Middle frontal gyrus (tissue), 1 donor: ENCODE measurements around the gene CACNG5.

Experiments used
- DNase-seq: peaks from one replicate; pipeline ENCODE4 v3.0.0-alpha.2; 2015; ENCODE audit warnings: low spot score; ENCODE audit errors: extremely low spot score

The CACNG5 gene

DNA sequence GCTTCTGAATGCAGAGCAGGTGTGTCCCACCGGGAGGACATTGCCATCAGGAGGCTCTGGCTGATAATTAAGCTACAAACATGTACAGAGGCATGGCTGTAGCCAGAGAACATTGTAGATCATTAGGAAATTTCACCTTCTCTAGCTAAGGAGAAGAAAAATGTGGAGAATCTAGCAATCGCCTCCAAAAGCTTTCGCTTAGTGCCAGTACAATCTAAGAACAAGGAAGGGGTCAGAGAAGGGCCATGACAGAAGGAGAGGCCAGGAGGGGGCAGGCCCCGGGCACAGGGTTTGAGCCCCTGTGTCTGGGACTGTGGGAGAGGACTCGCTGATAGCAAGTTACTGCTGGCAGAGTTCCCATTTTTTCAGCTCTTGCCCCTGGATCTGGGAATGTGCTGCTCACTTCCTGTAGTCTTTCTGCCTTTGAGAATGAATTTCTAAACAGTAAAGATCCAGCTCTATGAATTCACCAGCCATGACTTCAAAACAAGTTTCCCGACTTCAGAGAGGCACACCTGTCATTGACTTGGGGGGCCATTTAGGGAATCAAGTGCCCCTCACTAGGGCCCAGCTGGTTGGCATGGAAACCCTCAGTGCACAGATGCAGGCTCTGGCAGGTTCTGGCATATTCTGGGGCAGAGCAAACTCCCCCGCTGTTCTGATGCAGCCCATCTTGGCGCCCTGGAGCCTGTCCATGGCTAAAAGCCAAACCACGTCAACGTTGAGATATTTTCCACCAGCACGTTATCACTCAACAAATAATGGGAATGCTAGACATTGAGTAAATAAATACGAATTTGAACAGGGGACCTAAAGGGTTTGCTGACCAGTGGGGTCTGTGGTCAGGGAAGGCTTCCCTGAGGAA lies 70.1 kb downstream of the CACNG5 start:
- DNase-seq: no peak

DNA sequence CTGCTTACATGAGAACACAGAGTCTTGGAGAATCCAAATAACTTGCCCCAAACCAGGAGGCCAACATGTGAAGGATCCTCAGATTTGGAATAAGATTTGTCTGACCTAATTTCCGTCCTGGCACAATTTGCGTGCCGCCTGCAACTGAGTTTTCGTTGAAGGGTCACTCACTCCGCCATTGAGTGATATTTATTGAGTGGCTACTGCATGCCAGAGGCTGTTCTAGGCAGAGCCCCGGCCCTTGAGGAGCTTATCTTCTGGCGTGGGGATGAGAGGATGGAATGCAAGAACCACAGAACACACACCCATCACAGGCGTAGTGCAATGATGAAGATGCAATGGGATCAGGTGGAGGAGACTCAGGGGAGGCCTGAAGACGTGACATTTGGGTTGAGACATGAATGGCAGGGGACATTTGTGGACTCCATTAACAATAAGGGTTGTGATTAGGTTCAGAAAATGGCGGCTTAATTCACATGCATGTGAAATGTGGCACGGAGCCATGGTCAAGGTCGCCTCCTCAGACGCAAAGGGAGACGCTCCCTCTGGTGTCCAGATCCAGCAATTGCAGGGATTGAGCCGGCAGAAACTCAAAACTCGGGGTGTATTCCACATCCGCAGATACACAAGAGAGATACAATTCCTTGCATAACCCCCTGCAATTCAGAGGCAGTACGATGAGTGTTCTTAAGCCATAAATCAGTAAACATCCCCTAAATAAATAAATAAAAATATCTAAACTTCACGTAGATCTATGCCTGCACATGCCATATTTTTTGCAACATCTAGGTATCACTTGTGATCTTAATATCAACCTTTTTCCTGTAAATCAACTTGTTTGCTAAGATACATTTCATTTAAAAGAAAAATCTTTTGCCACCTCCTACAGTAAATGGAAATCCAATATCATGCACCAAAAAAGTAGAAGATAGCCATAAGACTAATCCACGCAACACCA lies 71.7 kb downstream of the CACNG5 start:
- DNase-seq: peak; percentile 78

DNA sequence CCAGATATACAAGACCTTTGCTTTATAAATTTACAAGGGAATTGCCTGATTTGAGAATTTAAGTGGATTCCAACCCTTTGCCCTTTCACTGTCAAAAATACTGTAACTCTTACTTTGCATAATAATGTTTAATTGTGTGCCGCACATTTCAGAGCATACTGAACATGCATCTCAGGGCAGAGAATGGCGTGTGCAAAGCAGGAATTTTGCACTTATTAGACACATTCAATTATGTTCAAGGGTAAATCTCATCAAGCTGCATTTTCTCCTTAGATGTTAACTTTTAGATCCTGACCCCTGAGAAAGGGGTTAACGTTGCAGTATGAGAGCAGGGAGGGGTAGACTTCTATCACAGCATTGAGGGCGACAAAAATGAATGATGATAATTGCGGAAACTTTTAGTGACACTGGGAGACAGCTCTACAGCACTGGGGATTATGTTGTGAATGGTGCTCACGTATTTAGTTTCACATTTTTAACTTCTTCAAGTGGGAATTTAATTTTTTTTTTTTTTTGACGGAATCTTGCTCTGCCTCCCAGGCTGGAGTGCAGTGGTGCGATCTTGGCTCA lies 75.0 kb downstream of the CACNG5 start:
- DNase-seq: no peak

DNA sequence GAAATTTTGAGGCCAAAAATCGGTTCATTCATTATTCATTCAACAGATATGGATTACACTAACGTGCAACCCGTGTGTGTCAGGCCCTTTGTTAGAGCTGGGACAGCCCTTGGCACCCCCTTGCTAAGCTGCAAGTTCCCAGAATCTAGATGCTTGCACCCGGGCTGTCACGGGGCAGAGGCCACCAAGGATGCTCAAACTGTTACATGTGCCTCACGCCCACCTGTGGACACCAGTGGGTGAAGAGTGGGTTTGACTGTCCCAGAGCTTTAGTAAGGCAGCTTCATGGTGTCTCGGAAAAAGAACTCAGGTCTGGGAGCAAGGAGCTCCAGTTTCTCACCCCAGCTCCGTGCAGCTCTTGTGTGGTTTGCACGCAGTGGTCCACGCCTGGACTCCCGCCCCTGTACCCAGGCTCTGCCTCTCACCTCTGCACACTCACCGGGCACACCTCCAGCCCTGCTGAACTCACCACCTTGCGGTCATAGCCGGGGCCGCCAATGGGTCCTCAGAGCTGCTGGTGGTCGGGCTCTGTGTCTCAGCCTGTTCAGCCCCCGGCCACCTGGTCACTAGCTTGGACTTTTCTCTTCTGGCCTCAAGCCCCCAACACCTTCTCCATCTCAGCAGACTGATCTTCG lies 75.9 kb downstream of the CACNG5 start:
- DNase-seq: no peak

DNA sequence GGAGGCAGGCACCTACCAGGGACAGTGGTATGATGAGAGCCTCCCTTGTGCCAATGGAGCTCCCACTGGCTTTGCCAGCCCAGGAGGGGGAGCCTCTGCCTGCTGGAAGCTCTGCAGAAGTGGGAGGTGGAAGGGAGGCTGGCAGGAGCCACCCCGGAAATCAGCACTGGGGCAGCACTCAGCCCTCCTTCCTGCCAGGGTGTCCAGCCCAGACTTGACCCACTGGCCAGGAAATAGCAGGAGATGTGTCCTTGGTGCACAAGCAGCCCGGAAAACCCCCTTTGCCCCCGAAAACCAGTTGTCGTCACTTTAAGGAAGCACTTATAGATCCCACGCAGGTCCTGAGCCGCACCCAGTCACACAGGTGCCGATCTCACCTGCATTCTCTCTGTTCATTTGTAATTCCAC lies 80.3 kb downstream of the CACNG5 start:
- DNase-seq: no peak

DNA sequence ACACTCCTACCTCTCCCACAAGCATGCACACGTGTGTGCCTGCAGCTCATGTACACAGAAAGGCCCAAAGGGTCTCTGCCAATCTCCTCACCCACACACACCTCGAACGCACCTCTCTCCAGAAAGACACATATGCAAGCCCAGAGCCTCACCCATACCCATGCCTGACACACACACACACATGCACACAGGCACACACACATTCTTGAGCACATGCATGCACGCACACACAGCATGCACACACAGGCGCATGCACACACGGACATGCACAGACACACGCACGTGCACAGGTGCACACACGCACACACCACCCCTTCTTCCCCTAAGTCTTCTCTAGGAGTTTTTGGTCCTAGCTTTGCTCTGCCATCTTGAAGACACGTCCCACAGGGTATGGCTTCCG lies 80.9 kb downstream of the CACNG5 start:
- DNase-seq: no peak

DNA sequence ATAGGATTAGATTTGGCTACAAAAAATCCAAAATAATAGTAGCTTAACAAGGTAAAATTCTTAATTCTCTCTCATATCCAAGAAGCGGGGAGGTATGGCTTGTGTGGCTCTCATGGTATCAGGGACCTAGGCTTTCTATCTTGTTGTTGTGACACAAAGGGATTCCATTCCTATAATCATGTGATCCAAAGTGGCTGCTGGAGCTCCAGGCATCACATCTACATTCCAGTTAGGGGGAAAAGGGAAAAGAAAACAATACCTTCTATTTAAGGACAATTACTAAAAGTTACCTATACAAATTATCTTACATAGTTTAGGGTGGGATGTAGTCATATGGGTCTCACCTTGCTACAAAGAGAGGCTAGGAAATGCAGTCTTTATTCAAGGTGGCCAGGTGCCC lies 82.0 kb downstream of the CACNG5 start:
- no peak for DNase-seq

DNA sequence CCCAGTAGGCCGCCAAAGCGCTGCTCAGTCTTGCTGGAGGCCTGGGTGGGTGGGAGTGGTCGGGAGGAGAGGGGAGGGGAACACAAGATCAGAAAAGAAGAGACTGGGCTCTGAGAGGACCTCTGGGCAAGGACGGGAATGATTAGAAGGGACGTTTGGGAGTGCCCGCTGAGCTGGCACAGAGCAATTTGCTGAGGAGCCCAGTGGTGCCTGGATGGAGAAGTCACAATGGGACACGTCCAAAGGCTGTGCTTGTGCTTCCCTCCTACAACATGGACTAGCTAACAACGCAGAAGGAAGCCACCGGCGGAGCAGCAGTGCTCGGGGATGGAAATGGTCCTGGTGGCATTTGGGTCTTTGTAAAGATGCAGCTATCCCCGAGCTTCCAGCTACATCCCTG lies 84.0 kb downstream of the CACNG5 start:
- no peak for DNase-seq

DNA sequence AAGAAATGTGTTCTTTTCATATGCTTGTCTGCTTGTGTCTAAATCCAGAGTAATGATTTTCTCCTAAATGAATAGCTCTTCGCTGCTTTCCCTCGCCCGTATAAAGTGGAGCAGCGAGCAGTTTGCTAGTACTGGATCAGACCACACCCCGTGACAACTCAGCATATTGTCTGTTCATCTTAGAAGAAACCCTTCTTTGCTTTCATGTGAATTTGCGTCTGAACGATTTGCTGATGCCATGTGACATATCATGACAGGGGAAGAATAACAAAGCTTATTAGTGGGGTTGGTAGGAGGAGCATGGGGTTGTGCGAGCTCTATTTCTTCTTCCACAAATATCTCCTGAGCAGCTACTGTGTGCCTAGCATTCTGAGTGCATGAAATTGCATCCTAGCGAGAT lies 85.5 kb downstream of the CACNG5 start:
- no peak for DNase-seq

DNA sequence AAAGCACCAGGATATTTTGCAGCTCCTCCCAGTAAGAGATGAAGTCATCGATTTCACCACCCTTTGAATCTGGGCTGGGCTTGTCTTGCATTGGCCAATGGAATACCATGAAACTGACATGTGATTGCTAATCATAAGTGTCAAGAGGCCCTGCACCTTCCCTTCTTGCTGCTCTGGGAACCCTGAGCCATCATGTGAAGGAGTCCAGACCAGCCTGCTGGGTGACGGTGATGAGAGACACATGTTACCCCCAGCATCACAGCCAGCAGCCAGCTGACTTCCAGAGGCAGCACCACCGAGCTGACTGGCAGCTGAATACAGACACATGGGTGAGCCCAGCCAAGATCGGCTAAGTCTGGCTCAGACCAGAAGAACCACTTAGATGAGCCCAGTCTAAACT lies 86.0 kb downstream of the CACNG5 start:
- no peak for DNase-seq

DNA sequence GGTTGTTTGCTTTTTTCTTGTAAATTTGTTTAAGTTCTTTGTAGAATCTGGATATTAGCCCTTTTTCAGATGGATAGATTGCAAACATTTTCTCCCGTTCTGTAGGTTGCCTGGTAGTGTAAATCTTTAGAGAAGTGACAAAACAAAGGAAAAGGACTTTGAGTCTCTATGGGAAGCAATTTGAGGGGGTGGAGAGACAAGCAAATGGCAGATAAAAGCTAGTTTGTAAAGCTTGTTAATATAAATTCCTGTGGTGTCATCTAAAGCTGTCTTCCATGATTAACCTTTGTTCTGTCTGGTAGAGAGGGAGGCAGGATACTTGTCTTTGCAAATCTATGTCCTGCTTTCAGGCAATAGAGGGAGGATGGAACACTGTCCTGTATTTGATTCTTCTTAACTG lies 89.0 kb downstream of the CACNG5 start:
- DNase-seq: no peak

DNA sequence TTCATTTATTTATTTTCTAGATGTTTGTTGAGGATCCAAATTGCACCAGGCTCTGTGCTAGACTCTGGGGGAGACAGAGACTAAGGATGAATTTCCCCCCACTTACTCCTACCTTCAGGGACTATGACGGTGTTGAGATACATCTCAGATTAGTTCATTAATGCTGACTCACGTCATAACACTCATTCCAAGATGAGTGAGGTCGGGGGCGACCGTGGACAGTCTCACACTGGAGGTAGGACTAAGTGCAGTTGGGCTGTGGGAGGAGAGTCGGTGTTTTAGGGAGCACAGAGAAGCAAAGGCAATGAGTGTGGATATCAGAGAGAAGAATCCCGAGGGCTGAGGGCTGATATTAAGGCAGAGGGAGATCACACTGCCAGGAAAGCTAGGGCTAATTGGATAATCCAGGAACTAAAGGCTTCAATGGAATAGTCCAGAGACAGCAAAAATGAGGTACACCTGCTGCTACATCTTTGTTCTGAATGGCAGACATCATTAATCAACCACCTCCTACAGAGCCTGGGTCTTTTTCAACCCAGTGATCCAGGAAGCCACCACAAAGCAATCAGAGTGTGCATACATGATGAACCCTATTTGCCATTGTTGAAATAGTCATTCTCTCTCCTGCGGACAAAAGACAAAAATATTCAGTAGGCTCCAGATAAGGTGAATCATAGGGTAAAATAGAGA lies 91.0 kb downstream of the CACNG5 start:
- DNase-seq: no peak

DNA sequence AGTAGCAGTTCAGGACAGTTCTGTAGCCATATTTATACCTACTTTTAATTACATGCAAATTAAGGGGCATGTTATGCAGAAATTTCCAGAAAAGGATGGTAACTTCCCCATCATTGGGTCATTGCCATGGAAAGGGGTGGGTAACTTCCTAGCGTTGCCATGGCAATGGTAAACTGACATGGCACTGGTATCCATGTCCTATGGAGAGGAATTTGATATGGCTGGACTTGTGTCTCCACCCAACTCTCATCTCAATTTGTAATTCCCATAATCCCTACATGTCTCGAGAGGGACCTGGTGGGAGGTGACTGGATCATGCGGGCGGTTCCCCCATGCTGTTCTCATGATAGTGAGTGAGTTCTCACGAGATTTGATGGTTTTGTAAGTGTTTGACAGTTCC lies 94.0 kb downstream of the CACNG5 start:
- DNase-seq: no peak

DNA sequence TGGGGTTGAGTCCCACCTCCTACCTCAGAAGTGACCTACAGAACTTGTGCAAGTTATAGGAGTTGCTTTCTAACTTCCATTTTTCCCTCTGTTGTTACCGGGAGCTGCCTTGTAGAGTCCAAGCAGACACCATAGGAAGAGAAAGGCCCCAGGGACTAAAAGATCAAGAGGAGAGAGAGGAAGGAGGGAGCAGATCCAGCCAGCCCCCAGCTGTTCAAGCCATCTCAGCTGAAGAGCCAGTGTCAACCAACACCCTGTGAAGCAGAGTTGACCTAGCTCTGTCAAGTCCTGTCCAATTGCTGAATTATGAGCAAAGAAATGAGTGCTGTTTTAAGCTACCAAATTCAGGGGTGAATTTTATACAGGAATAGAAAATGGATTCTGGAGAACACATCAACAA lies 94.7 kb downstream of the CACNG5 start:
- DNase-seq: no peak

DNA sequence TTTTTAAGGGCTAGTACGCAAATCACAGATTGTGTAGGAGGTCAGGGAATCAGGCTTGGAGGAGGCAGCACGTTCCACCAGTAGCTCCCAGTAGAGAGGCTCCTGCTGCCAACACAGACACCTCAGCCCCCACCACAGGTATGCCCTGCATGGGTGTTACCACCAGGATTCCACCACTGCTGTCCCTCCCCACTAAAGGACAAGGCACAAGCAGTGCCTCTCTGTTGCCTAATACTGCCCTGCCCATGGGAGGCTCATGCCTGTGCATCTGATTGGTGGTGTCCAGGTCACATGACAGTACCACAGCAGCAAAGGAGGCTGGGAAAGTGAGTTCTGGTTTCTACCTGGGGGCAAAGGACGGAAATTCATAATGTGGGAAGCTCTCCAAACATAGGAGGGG lies 96.0 kb downstream of the CACNG5 start:
- DNase-seq: no peak

DNA sequence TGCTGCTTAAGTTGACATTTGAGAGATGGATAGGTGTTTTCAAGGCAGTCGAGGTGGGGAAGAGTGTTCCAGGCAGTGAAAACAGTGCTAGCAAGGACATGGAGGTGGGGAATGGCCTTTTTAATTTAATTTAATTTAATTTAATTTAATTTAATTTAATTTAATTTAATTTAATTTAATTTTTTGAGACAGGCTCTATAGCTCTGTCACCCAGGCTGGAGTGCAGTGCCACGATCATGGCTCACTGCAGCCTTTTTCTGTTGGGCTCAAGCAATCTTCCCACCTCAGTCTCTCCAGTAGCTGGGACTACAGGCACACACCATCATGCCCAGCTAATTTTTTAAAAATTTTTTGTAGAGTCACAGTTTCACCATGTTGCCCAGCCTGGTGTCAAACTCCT lies 97.4 kb downstream of the CACNG5 start:
- no peak for DNase-seq

DNA sequence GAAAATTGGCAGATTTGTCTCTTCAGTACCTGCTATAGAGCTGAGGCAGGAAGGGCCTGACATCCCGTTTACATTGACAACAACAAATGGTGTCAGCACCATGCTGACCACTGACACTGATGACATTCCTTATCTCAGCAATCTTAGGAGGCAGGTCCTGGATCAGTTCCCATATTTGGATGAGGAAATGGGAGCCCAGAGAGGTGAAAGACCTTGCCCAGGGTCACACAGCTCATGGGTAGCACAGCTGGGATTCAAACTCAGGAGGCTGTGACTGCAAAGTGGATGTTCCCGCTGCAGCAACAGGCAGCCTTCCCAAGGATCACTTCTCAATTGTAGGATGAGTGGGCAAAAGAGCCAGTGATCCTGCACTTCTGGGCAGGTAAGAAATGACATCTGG lies 99.1 kb downstream of the CACNG5 start:
- no peak for DNase-seq
